SH-SY5Y (cell line): Measurements from ENCODE around the gene PVR.

Source experiments
- GATA2 ChIP-seq: IDR thresholded peaks from 2 replicates; pipeline ENCODE4 v1.6.1; 2011; ENCODE audit warnings: mild to moderate bottlenecking, low read depth, low read length
- GATA3 ChIP-seq: IDR thresholded peaks from 2 replicates; pipeline ENCODE4 v1.6.1; 2011; ENCODE audit warnings: low read depth, mild to moderate bottlenecking, low read length, moderate library complexity

Gene PVR

GRCh38 chr19:44614313-44614712, 29.4 kb upstream of the PVR start:
- no peak for TF ChIP-seq GATA3
- TF ChIP-seq GATA2, result no peak

GRCh38 chr19:44615863-44616247, 27.9 kb upstream of the PVR start:
- TF ChIP-seq GATA3 (no peak), GATA2 (no peak)

- TF ChIP-seq GATA2, result no peak
- no peak for TF ChIP-seq GATA3
Observed at GRCh38 chr19:44617110-44617880, 26.4 kb upstream of the PVR start.

GRCh38 chr19:44618640-44619357, 24.9 kb upstream of the PVR start:
- TF ChIP-seq GATA2, result no peak
- TF ChIP-seq GATA3, result no peak

GRCh38 chr19:44620667-44621066, 23.0 kb upstream of the PVR start:
- no peak for TF ChIP-seq GATA2
- no peak for TF ChIP-seq GATA3

- TF ChIP-seq GATA3 (no peak), GATA2 (no peak)
Observed at GRCh38 chr19:44621367-44621766, 22.3 kb upstream of the PVR start.

GRCh38 chr19:44623080-44623479, 20.6 kb upstream of the PVR start:
- TF ChIP-seq GATA2 (no peak), GATA3 (no peak)

GRCh38 chr19:44623626-44624025, 20.1 kb upstream of the PVR start:
- no peak for TF ChIP-seq GATA3
- no peak for TF ChIP-seq GATA2

GRCh38 chr19:44624840-44625354, 18.8 kb upstream of the PVR start:
- TF ChIP-seq GATA2, result no peak
- TF ChIP-seq GATA3, result no peak

GRCh38 chr19:44626048-44626624, 17.6 kb upstream of the PVR start:
- TF ChIP-seq GATA3 (no peak), GATA2 (no peak)

- TF ChIP-seq GATA2 (no peak), GATA3 (no peak)
Observed at GRCh38 chr19:44627631-44628030, 16.1 kb upstream of the PVR start.

GRCh38 chr19:44628793-44629192, 14.9 kb upstream of the PVR start:
- TF ChIP-seq GATA3 (no peak), GATA2 (no peak)

- TF ChIP-seq GATA3, result no peak
Observed at GRCh38 chr19:44634785-44635184, 8.9 kb upstream of the PVR start.

GRCh38 chr19:44635581-44636438, 7.9 kb upstream of the PVR start:
- TF ChIP-seq GATA2, result no peak
- no peak for TF ChIP-seq GATA3
